Transverse colon (tissue), 4 donors: Measurements from ENCODE around the gene SETX.

Source experiments
- EP300 ChIP-seq: sonication (generic); formaldehyde crosslinking; IDR thresholded peaks from one replicate; pipeline ENCODE4 v1.6.1; 2017; ENCODE audit warnings: antibody characterized with exemption, low read depth
- POLR2A ChIP-seq: fragments of 450-650 bp; IDR thresholded peaks from one replicate; pipeline ENCODE4 v1.6.1; 2016; ENCODE audit warnings: antibody characterized with exemption, mild to moderate bottlenecking, moderate library complexity
- POLR2AphosphoS5 ChIP-seq, 3 donors: sonication (generic); formaldehyde crosslinking; IDR thresholded peaks; one replicate each; pipeline ENCODE4 v1.6.1; 2016; ENCODE audit warnings: antibody characterized with exemption in 3 of 3
- TF ChIP-seq, protein P1 (sequence below), 5 experiments: fragments of 200-600 bp in 3 of 5; fragments of 450-650 bp in 2 of 5; sonication (generic) in 3 of 5; IDR thresholded peaks; 1 replicate in 2 of 5; 2 replicates in 3 of 5; pipeline ENCODE4 v1.5.1; 2016 to 2017; ENCODE audit warnings: antibody characterized with exemption in 5 of 5, inconsistent platforms in 3 of 5, mild to moderate bottlenecking in 2 of 5, moderate library complexity in 1 of 5

DNA sequence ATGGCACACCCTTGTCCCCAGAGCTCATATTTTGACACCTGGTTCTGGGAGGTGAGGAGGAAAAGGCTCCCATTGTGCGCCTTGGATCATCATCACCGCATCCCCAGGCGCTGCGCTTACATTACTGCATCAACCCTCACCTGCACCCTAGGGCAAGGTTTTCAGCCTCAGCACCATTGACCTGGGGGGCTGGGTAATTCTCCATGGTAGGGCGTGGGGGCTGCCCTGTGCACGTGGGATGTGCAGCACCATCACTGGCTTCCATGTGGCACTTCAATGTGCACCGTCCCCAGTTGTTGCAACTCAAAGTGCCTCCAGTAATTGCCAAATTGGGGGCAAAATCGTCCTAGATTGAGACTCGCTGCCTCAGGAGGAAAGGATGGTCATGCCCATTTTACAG is 109.3 kb downstream of the SETX start:
- TF ChIP-seq POLR2A (no peak), POLR2AphosphoS5 (IDR thresholded peaks at IDR 0.05) (no peak), EP300 (no peak)
- TF ChIP-seq, protein P1, sequence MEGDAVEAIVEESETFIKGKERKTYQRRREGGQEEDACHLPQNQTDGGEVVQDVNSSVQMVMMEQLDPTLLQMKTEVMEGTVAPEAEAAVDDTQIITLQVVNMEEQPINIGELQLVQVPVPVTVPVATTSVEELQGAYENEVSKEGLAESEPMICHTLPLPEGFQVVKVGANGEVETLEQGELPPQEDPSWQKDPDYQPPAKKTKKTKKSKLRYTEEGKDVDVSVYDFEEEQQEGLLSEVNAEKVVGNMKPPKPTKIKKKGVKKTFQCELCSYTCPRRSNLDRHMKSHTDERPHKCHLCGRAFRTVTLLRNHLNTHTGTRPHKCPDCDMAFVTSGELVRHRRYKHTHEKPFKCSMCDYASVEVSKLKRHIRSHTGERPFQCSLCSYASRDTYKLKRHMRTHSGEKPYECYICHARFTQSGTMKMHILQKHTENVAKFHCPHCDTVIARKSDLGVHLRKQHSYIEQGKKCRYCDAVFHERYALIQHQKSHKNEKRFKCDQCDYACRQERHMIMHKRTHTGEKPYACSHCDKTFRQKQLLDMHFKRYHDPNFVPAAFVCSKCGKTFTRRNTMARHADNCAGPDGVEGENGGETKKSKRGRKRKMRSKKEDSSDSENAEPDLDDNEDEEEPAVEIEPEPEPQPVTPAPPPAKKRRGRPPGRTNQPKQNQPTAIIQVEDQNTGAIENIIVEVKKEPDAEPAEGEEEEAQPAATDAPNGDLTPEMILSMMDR (IDR thresholded peaks at IDR 0.05) = no peak
